Jurkat, Clone E6-1 (cell line): Measurements from ENCODE around the gene NDFIP2.

Experiments
- DNase-seq: peaks from one replicate; pipeline ENCODE4 v3.0.0-alpha.2; 2011; ENCODE audit warnings: low read depth, low spot score
- H3K4me3 ChIP-seq: 2 replicates; pipeline ENCODE4 v1.5.1; 2011; ENCODE audit warnings: mild to moderate bottlenecking, low read length, control low read depth, moderate library complexity

NDFIP2 gene

GRCh38 chr13:79486433-79487188 is 5.7 kb downstream of the NDFIP2 start:
- H3K4me3 ChIP-seq: no peak overlapping the region
- DNase-seq: no peak

GRCh38 chr13:79490326-79490725 is 9.4 kb downstream of the NDFIP2 start:
- no peak overlapping the region for H3K4me3 ChIP-seq
- no peak for DNase-seq

GRCh38 chr13:79490824-79491223 is 9.9 kb downstream of the NDFIP2 start:
- no peak overlapping the region for H3K4me3 ChIP-seq
- DNase-seq: no peak

- H3K4me3 ChIP-seq: no peak overlapping the region
- no peak for DNase-seq
Measured at GRCh38 chr13:79491715-79492114, 10.8 kb downstream of the NDFIP2 start.

GRCh38 chr13:79492313-79492798 is 11.4 kb downstream of the NDFIP2 start:
- no peak overlapping the region for H3K4me3 ChIP-seq
- DNase-seq: no peak

- no peak overlapping the region for H3K4me3 ChIP-seq
- DNase-seq: no peak
Measured at GRCh38 chr13:79492918-79493594, 12.1 kb downstream of the NDFIP2 start.

GRCh38 chr13:79496188-79496587 is 15.2 kb downstream of the NDFIP2 start:
- no peak overlapping the region for H3K4me3 ChIP-seq

GRCh38 chr13:79497064-79497463 is 16.1 kb downstream of the NDFIP2 start:
- no peak for DNase-seq

More at GRCh38 chr13:79496188-79496587, 15.2 kb downstream of the NDFIP2 start:
- no peak for DNase-seq

GRCh38 chr13:79497852-79498251 is 16.9 kb downstream of the NDFIP2 start:
- H3K4me3 ChIP-seq: no peak overlapping the region
- no peak for DNase-seq

More at GRCh38 chr13:79497064-79497463, 16.1 kb downstream of the NDFIP2 start:
- H3K4me3 ChIP-seq: no peak overlapping the region

- DNase-seq: no peak
- H3K4me3 ChIP-seq: no peak overlapping the region
Measured at GRCh38 chr13:79500829-79501228, 19.9 kb downstream of the NDFIP2 start.

- DNase-seq: no peak
- no peak overlapping the region for H3K4me3 ChIP-seq
Measured at GRCh38 chr13:79501538-79502232, 20.7 kb downstream of the NDFIP2 start.

GRCh38 chr13:79502859-79503468 is 22.0 kb downstream of the NDFIP2 start:
- DNase-seq: no peak
- no peak overlapping the region for H3K4me3 ChIP-seq

GRCh38 chr13:79503473-79504017 is 22.6 kb downstream of the NDFIP2 start:
- no peak for DNase-seq

GRCh38 chr13:79508224-79508961 is 27.4 kb downstream of the NDFIP2 start:
- no peak overlapping the region for H3K4me3 ChIP-seq
- DNase-seq: no peak

More at GRCh38 chr13:79503473-79504017, 22.6 kb downstream of the NDFIP2 start:
- no peak overlapping the region for H3K4me3 ChIP-seq

- H3K4me3 ChIP-seq: no peak overlapping the region
- DNase-seq: no peak
Measured at GRCh38 chr13:79511611-79512010, 30.7 kb downstream of the NDFIP2 start.

- DNase-seq: no peak
- H3K4me3 ChIP-seq: no peak overlapping the region
Measured at GRCh38 chr13:79512950-79513349, 32.0 kb downstream of the NDFIP2 start.

- no peak for DNase-seq
- no peak overlapping the region for H3K4me3 ChIP-seq
Measured at GRCh38 chr13:79516595-79516994, 35.6 kb downstream of the NDFIP2 start.

GRCh38 chr13:79519255-79519654 is 38.3 kb downstream of the NDFIP2 start:
- no peak for DNase-seq

GRCh38 chr13:79522583-79522982 is 41.6 kb downstream of the NDFIP2 start:
- no peak overlapping the region for H3K4me3 ChIP-seq
- peak; percentile 81 for DNase-seq

More at GRCh38 chr13:79519255-79519654, 38.3 kb downstream of the NDFIP2 start:
- H3K4me3 ChIP-seq: no peak overlapping the region
